Heart left ventricle (tissue), 16 donors: ENCODE data around the gene C1orf159. TPM values are rescaled to one million over a fixed set of nuclear protein-coding genes. Genes with fewer than 3 reads are reported as not detected.
A peak's percentile ranks its signal among the peaks of the same experiment; 100 is the strongest.

Source experiments
- ATAC-seq, 4 donors: fragments of 200-7000 bp; cut with Tn5 transposase; one replicate each; pipeline ENCODE4 v1.9.1; 2020 to 2022; ENCODE audit warnings: moderate library complexity in 4 of 4, mild to moderate bottlenecking in 3 of 4, moderate number of reproducible peaks in 1 of 4
- DNase-seq, 5 donors: peaks; one replicate each; pipeline ENCODE4 v3.0.0-alpha.2; 2020
- H3K27ac ChIP-seq, 12 donors: fragments of 200-600 bp; sonication (generic) in 4 of 12; one replicate each; pipeline versions ENCODE4 v1.5.0 to v1.8.0; 2016 to 2022; ENCODE audit warnings: mild to moderate bottlenecking in 2 of 12
- H3K27me3 ChIP-seq, 9 donors: fragments of 200-600 bp; sonication (generic) in 2 of 9; one replicate each; pipeline versions ENCODE4 v1.5.1 to v1.8.0; 2016 to 2022; ENCODE audit warnings: mild to moderate bottlenecking in 3 of 9
- H3K36me3 ChIP-seq, 9 donors: fragments of 200-600 bp; sonication (generic) in 2 of 9; one replicate each; pipeline versions ENCODE4 v1.5.0 to v1.8.0; 2018 to 2022; ENCODE audit warnings: mild to moderate bottlenecking in 2 of 9
- H3K4me1 ChIP-seq, 12 donors: fragments of 200-600 bp; sonication (generic) in 4 of 12; one replicate each; pipeline versions ENCODE4 v1.5.0 to v1.8.0; 2016 to 2022; ENCODE audit warnings: mild to moderate bottlenecking in 3 of 12
- H3K4me3 ChIP-seq, 12 donors: fragments of 200-600 bp; sonication (generic) in 4 of 12; one replicate each; pipeline versions ENCODE4 v1.5.0 to v1.8.0; 2017 to 2022; ENCODE audit warnings: mild to moderate bottlenecking in 9 of 12, moderate library complexity in 4 of 12
- H3K9me3 ChIP-seq, 12 donors: fragments of 200-600 bp; sonication (generic) in 4 of 12; one replicate each; pipeline versions ENCODE4 v1.5.0 to v1.8.0; 2016 to 2022; ENCODE audit warnings: mild to moderate bottlenecking in 1 of 12
- POLR2A ChIP-seq, 2 donors: fragments of 450-650 bp; IDR thresholded peaks; one replicate each; pipeline ENCODE4 v1.6.1; 2017; ENCODE audit warnings: antibody characterized with exemption in 2 of 2, mild to moderate bottlenecking in 2 of 2, moderate library complexity in 2 of 2
- WGBS, 4 donors: extraction: QIAGEN DNeasy Blood & Tissue Kit in 2 of 4; methylation state at CpG; one replicate each; pipeline versions ENCODE4 v1.1.5 to v1.1.7; 2013 to 2018; 5-methylcytosine and 5-hydroxymethylcytosine counted together
- intact Hi-C, 10 donors: fragments of 100-400 bp; cut with DNase I; formaldehyde crosslinking; loops; one replicate each; pipeline versions ENCODE4 v1.11.1 to v1.14.2; 2022
- polyA plus RNA-seq, 2 donors: library from polyadenylated mRNA; stranded (reverse); fragments of 200-250 nt; gene quantifications; one replicate each; pipeline ENCODE4 v1.2.3, GENCODE V29; 2013
- total RNA-seq, 9 donors: library from RNA; depleted of rRNA in 2 of 9; stranded (reverse); fragments of >200 nt in 2 of 9; fragmentation: NEBNext Ultra II Directional in 3 of 9; extraction: Animal tissue kit (Norgen Biotek cat#: 25700) in 3 of 9; gene quantifications; one replicate each; pipeline versions ENCODE4 v1.1.0 to v1.2.4, GENCODE V29; 2016 to 2023
- TF ChIP-seq, protein P1 (sequence below), 12 donors: fragments of 200-600 bp; sonication (generic) in 4 of 12; IDR thresholded peaks; one replicate each; pipeline versions ENCODE4 v1.5.0 to v1.8.0; 2018 to 2022; ENCODE audit warnings: antibody characterized with exemption in 12 of 12, mild to moderate bottlenecking in 5 of 12
- donor health status: ischemic (EF 13 %, LVEDD 7.1; RV severe dilation, severe dysfunction).
- donor health status: healthy with polysubstance abuse.
- donor health status: DM: no; HTN: yes; CAD: no.
- donor health status: DM: no; HTN: no; CAD: no.
- donor health status: ischemic (EF 25% LVEDD 6.9; RV normal size, moderate dysfunction).
- donor health status: ischemic (EF 25% LVEDD 5.7; RV mildly dilated, moderate dysfunction).
- donor health status: healthy.
- donor health status: DM: yes; HTN: yes; CAD: no.
- donor health status: ischemic (EF 35%, LVEDD 5.7; RV mildly dilated, moderate dysfunction).
- donor health status: nonischemic (EF 11% LVEDD 7.7; RV severe dilation, severe dysfunction).
- donor health status: DM: yes; HTN: yes; CAD: no.
- donor health status: PGD.
- donor health status: ischemic (EF 29% LVEDD 5.4; RV normal size, mild dysfunction).
- donor health status: nonischemic (EF 23%, LVEDD 6.1; RV moderate dilation, normal function).

The C1orf159 gene
- total and polyA plus RNA-seq, 11 donors = 3.7 to 7.2 (median 4.4) TPM

GRCh38 chr1:1111516-1112236, 4.2 kb downstream of the C1orf159 start:
- H3K9me3 ChIP-seq = peaks cover 0 to 13% (median 4%) of the 10 kb centered on the region in 12 donors
- 92 to 98% (median 97%) methylated on average over 27 to 28 of the region's 28 CpGs for WGBS, 4 donors
- no peak overlapping the region for H3K27ac ChIP-seq
- peaks cover 0 to 6% (median 0%) of the 10 kb centered on the region in 9 donors for H3K36me3 ChIP-seq
- no peaks in the 10 kb centered on the region for H3K27me3 ChIP-seq
- H3K4me1 ChIP-seq = peaks cover 0 to 13% (median 5%) of the 10 kb centered on the region in 12 donors
- DNase-seq = peak in 3 of 5 donors; percentile 13 to 33 (median 22)
- TF ChIP-seq, protein P1, sequence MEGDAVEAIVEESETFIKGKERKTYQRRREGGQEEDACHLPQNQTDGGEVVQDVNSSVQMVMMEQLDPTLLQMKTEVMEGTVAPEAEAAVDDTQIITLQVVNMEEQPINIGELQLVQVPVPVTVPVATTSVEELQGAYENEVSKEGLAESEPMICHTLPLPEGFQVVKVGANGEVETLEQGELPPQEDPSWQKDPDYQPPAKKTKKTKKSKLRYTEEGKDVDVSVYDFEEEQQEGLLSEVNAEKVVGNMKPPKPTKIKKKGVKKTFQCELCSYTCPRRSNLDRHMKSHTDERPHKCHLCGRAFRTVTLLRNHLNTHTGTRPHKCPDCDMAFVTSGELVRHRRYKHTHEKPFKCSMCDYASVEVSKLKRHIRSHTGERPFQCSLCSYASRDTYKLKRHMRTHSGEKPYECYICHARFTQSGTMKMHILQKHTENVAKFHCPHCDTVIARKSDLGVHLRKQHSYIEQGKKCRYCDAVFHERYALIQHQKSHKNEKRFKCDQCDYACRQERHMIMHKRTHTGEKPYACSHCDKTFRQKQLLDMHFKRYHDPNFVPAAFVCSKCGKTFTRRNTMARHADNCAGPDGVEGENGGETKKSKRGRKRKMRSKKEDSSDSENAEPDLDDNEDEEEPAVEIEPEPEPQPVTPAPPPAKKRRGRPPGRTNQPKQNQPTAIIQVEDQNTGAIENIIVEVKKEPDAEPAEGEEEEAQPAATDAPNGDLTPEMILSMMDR (IDR thresholded peaks at IDR 0.05) = no peak
- no peak for TF ChIP-seq POLR2A (IDR thresholded peaks at IDR 0.05)
- no peak for ATAC-seq
- H3K4me3 ChIP-seq = no peak overlapping the region
- intact Hi-C loops = loop anchor here in 2 of 10 donors (10.0 kb wide), 3 partner anchors 77 to 503 kb away; partner anchors contain the start of genes AURKAIP1 (in 1 of the 2) and MIB2 (in 1 of the 2)

- WGBS, 4 donors = 84 to 94% (median 92%) methylated on average over 29 of the region's 29 CpGs
- no peak for TF ChIP-seq POLR2A (IDR thresholded peaks at IDR 0.05)
- TF ChIP-seq, protein P1 (IDR thresholded peaks at IDR 0.05) = no peak
- intact Hi-C loops = loop anchor here in 2 of 10 donors (10.0 kb wide), 3 partner anchors 76 to 504 kb away; partner anchors contain the start of genes AURKAIP1 (in 1 of the 2) and MIB2 (in 1 of the 2)
- no peaks in the 10 kb centered on the region for H3K27me3 ChIP-seq
- H3K4me1 ChIP-seq = peaks cover 0 to 9% (median 4%) of the 10 kb centered on the region in 12 donors
- peaks cover 0 to 6% (median 0%) of the 10 kb centered on the region in 9 donors for H3K36me3 ChIP-seq
- ATAC-seq (no peak), DNase-seq (peak in 3 of 5 donors; percentile 9 to 23 (median 15))
- no peak overlapping the region for H3K4me3 ChIP-seq
- H3K9me3 ChIP-seq = peaks cover 0 to 13% (median 4%) of the 10 kb centered on the region in 12 donors
- H3K27ac ChIP-seq = no peak overlapping the region
Measured at GRCh38 chr1:1110561-1110971, 5.3 kb downstream of the C1orf159 start.

GRCh38 chr1:1109743-1110142, 6.1 kb downstream of the C1orf159 start:
- Histone ChIP-seq H3K4me3 (no peak overlapping the region), H3K27me3 (no peaks in the 10 kb centered on the region), H3K27ac (no peak overlapping the region), H3K4me1 (peaks cover 0 to 2% (median 0%) of the 10 kb centered on the region in 12 donors), H3K9me3 (peaks cover 0 to 13% (median 4%) of the 10 kb centered on the region in 12 donors), H3K36me3 (peaks cover 0 to 6% (median 0%) of the 10 kb centered on the region in 9 donors)
- ATAC-seq = no peak
- TF ChIP-seq, protein P1 (IDR thresholded peaks at IDR 0.05) = no peak
- TF ChIP-seq POLR2A (IDR thresholded peaks at IDR 0.05) = no peak
- intact Hi-C loops = loop anchor here in 2 of 10 donors (10.0 kb wide), 3 partner anchors 75 to 505 kb away; partner anchors contain the start of genes AURKAIP1 (in 1 of the 2) and MIB2 (in 1 of the 2)
- WGBS, 4 donors = 77 to 84% (median 82%) methylated on average over 12 to 14 of the region's 14 CpGs
- peak in 3 of 5 donors; percentile 1 to 9 (median 4) for DNase-seq
